Measurements from ENCODE around the gene HM13.

GRCh38 chr20:31516166-31516565 is 1.9 kb downstream of the HM13 start:
- TF ChIP-seq CTCF (IDR thresholded peaks at IDR 0.05) (no peak), POLR2A (IDR thresholded peaks at IDR 0.05) (no peak)

All from transverse colon (tissue), 3 donors.